Lung (tissue), 10 donors: ENCODE results near the gene POMZP3. TPM values are rescaled to one million over a fixed set of nuclear protein-coding genes. Genes with fewer than 3 reads are reported as not detected.
"Not testable (repeated sequence)": the region's sequence is repeated elsewhere in the genome, so short reads cannot be mapped to it uniquely, and the experiment has no call there.

Experiments used
- ATAC-seq: fragments of 200-7000 bp; cut with Tn5 transposase; one replicate; pipeline ENCODE4 v1.9.1; 2020; ENCODE audit warnings: moderate number of reproducible peaks; ENCODE audit not compliant: insufficient read depth, low FRiP score
- DNase-seq, 3 donors: peaks; one replicate each; pipeline ENCODE4 v3.0.0-alpha.2; 2013 to 2017
- H3K27ac ChIP-seq, 2 donors: one replicate each; pipeline ENCODE4 v1.5.1; 2013; ENCODE audit warnings: mild to moderate bottlenecking in 2 of 2, moderate library complexity in 2 of 2, control low read depth in 1 of 2, inconsistent platforms in 1 of 2, low read depth in 1 of 2, low read length in 1 of 2
- H3K27me3 ChIP-seq, 3 donors: one replicate each; pipeline ENCODE4 v1.5.1; 2013; ENCODE audit warnings: low read length in 2 of 3; ENCODE audit not compliant: control insufficient read depth in 3 of 3, insufficient read depth in 3 of 3
- H3K36me3 ChIP-seq, 4 donors: one replicate each; pipeline ENCODE4 v1.5.1; 2013; ENCODE audit warnings: low read length in 4 of 4, mild to moderate bottlenecking in 1 of 4, moderate library complexity in 1 of 4; ENCODE audit not compliant: control insufficient read depth in 4 of 4, insufficient read depth in 4 of 4
- H3K4me1 ChIP-seq, 5 donors: one replicate each; pipeline ENCODE4 v1.5.1; 2013; ENCODE audit warnings: low read length in 5 of 5, mild to moderate bottlenecking in 2 of 5, moderate library complexity in 1 of 5; ENCODE audit not compliant: control insufficient read depth in 5 of 5, insufficient read depth in 5 of 5
- H3K4me3 ChIP-seq: one replicate; pipeline ENCODE4 v1.5.1; 2013; ENCODE audit warnings: mild to moderate bottlenecking, control low read depth, moderate library complexity
- H3K9ac ChIP-seq, 2 donors: one replicate each; pipeline ENCODE4 v1.5.1; 2013; ENCODE audit warnings: low read length in 2 of 2, control low read depth in 1 of 2; ENCODE audit not compliant: insufficient read depth in 1 of 2
- H3K9me3 ChIP-seq, 4 donors: one replicate each; pipeline ENCODE4 v1.5.1; 2013; ENCODE audit warnings: low read length in 3 of 4, mild to moderate bottlenecking in 1 of 4, moderate library complexity in 1 of 4; ENCODE audit not compliant: control insufficient read depth in 4 of 4, insufficient read depth in 3 of 4
- WGBS, 2 donors: extraction: QIAGEN DNeasy Blood & Tissue Kit; methylation state at CpG; one replicate each; pipeline ENCODE4 v1.1.7; 2013; 5-methylcytosine and 5-hydroxymethylcytosine counted together
- polyA plus RNA-seq, 2 donors: library from polyadenylated mRNA; stranded (reverse); fragments of 200-250 nt; gene quantifications; one replicate each; pipeline ENCODE4 v1.2.1, GENCODE V29; 2013
- total RNA-seq, 2 donors: library from RNA; depleted of rRNA in 1 of 2; stranded (reverse); fragments of >200 nt in 1 of 2; gene quantifications; one replicate each; pipeline ENCODE4 v1.2.1, GENCODE V29; 2014 to 2021
- donor health status: Bipolar disorder and iron deficiency.
- donor health status: healthy.
- donor health status: DM: yes; HTN: yes; CAD: no.

Gene POMZP3
- total and polyA plus RNA-seq, 4 donors = 6.8 to 25.8 (median 9.7) TPM

DNA sequence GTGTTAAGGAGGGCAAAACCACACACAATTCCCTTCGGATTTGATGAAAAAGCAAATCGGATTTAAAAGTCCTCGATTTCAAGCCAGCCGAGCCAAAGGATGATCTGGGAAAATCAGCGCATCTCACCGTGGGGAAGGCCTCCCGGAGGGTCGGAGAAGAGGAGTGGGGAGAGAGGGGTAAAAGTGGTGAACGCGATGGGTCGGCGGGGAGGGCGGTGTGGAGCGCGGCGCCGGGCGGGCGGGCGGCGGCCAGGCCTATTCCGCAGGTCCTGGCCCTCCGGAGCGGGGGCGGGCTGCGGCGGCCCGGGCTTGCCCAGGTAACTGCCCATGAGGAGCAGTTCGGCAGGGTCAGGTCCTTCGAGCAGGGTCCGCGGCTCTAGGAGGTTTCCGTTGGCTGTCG is 498 bp downstream of the POMZP3 start:
- H3K27ac ChIP-seq = peak overlapping the region; percentile 67 to 84
- peak; percentile 7 to 24 (median 17) for DNase-seq

DNA sequence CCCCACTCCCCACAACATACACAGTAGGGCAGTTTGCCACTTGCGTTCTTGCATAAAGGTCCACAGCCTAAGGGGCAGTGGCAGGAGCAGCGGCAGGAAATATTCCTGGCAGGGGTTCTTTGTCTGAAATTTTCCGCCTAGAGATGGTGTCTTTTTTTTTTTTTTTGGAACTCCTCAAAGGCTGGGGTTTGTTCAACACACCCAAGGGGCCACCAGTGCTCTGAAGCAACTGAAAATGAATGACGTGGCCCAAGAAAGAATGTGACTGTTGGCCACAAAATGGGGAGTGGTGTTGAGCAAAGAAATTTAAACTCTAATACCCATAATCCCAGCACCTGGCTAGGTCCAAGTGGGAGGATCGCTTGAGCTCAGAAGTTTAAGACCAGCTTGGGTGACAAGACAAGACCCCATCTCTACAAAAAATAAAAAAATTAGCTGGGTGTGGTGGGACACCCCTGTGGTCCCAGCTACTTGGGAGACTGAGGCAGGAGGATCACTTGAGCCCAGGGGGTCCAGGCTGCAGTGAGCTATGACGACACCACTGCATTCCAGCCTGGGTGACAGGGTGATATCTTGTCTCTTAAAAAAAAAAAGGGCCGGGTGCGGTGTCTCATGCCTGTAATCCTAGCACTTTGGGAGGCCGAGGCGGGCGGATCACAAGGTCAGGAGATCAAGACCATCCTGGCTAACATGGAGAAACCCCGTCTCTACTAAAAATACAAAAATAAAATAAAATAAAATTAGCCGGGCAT is 7.5 kb downstream of the POMZP3 start:
- not testable (repeated sequence) for H3K4me3 ChIP-seq, H3K9me3 ChIP-seq, ATAC-seq, H3K4me1 ChIP-seq, H3K27ac ChIP-seq, H3K36me3 ChIP-seq, H3K9ac ChIP-seq, H3K27me3 ChIP-seq, DNase-seq
- WGBS, 2 donors = 74 to 88% methylated on average over 3 to 7 of the region's 13 CpGs

More for the DNA sequence above, 498 bp downstream of the POMZP3 start:
- not testable (repeated sequence) for H3K9me3 ChIP-seq, H3K27me3 ChIP-seq, H3K36me3 ChIP-seq, H3K4me1 ChIP-seq
- ATAC-seq = peak; percentile 35
- peak overlapping the region; percentile 52 for H3K4me3 ChIP-seq
- H3K9ac ChIP-seq = peak overlapping the region; percentile 37 to 56
- whole genome bisulfite sequencing, 2 donors = 1% methylated on average over 19 to 28 of the region's 34 CpGs

DNA sequence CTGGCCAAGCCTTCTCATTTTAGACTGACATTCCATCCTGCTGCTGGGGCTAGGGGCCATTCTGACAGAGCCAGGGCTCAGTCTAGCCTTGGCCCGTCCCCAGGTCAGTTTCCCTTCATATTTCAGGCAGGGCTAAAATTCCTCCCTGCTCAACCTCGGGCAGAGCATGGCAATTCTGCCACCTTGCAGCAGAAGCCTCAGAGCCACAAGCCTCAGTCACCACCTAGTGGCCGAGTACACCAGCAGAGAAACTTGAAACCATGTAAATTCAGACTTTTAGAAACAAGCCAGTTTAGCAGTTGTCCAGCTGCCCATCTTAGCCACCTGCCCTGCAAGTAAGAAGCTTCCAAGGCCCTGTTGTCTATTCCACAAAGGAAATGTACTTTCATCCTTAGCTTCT is 13.3 kb downstream of the POMZP3 start:
- not testable (repeated sequence) for H3K27me3 ChIP-seq, H3K27ac ChIP-seq, ATAC-seq, H3K9me3 ChIP-seq, H3K9ac ChIP-seq, H3K4me1 ChIP-seq, H3K36me3 ChIP-seq, H3K4me3 ChIP-seq
- WGBS, 2 donors = 19 to 29% methylated on average over 2 of the region's 3 CpGs
- peak in 2 of 3 donors; percentile 30 to 35 for DNase-seq

DNA sequence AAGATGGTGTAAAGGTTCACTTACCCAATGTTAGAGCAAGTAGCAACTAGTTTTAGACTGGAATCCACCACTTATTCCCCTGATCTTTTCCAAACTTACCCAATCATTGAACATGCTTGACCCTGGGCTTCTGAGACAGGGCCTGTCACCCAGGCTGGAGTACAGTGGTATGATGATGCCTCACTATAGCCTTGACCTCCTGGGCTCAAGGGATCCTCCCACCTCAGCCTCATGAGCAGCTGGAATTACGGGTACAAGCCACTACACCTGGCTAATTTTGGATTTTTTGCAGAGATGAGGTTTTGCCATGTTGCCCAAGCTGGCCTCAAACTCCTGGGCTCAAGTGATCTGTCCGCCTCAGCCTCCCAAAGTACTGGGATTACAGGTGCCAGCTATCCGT is 14.8 kb downstream of the POMZP3 start:
- H3K9me3 ChIP-seq = not testable (repeated sequence)
- peak; percentile 55 for ATAC-seq

DNA sequence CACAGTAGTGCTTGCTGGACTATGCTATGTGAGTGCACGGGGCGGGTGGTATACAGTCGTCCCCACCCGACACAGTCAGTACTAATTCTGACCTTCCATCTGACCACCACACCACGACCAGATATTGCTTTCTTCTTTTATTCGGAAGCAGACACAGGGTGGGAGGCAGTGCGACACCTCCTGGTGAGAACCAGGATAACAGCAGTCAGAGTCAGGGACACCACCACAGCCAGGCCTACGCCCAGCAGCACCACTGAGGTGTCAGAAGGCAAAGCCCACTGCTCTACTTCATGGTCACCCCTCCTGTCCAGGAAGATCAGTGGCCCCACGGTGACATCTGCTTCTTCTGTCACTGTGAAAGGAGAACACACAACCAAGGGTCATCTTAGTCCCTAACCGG is 17.2 kb downstream of the POMZP3 start:
- ATAC-seq, H3K9me3 ChIP-seq: not testable (repeated sequence)

More for the DNA sequence above, 14.8 kb downstream of the POMZP3 start:
- no CpG with 5 or more reads among the region's 3 CpGs for WGBS, 2 donors
- H3K9ac ChIP-seq, H3K36me3 ChIP-seq, H3K27me3 ChIP-seq, DNase-seq, H3K27ac ChIP-seq, H3K4me3 ChIP-seq, H3K4me1 ChIP-seq: not testable (repeated sequence)

DNA sequence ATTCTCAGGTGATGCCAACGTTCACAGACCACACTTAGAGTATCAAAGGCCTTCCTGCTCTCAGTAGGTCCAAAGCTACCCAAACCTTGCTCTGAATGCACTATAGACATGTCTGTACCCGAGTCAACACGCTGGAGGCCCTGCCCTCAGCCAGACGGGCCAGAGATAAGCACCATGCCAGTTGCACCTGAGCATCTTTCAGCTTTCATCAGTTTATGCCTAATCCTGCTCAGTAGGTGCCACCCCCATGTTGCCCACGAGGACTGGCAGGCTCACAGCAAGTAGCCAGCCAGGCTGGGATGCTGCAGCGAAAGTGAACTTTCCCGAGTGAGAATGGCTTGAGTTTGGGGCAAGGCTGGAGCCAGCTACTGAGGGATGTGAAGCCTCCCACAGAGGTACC is 18.6 kb downstream of the POMZP3 start:
- H3K4me1 ChIP-seq, H3K4me3 ChIP-seq, H3K9me3 ChIP-seq, ATAC-seq, DNase-seq, H3K36me3 ChIP-seq, H3K27me3 ChIP-seq, H3K9ac ChIP-seq: not testable (repeated sequence)
- 82 to 91% methylated on average over 6 of the region's 7 CpGs for WGBS, 2 donors
- peak overlapping the region in 1 of 2 donors; percentile 11 for H3K27ac ChIP-seq

More for the DNA sequence above, 17.2 kb downstream of the POMZP3 start:
- H3K36me3 ChIP-seq, DNase-seq, H3K4me1 ChIP-seq, H3K27me3 ChIP-seq, H3K9ac ChIP-seq, H3K27ac ChIP-seq, H3K4me3 ChIP-seq: not testable (repeated sequence)
- 80% methylated on average over 2 of the region's 10 CpGs for WGBS, 2 donors

DNA sequence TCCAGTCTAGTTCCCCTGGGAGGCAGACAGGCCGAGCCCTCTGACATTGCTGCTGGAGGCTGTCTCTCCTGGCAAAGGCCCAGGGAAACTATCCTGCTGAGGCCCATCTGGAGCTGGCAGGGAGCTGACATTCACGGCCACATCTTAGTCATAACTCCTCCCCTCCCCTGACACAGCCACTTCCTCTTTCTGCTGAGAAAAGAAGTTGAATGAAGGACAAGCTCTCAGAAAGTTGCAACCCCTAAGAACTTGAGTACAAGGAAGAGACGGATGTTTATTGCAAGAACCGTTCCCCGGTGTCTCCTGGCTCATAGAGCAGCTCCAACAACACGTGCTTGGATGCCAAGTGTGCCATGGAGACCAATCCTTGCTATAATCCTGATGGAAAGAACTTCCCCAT is 21.1 kb downstream of the POMZP3 start:
- peak; percentile 92 for ATAC-seq
- not testable (repeated sequence) for H3K4me1 ChIP-seq, H3K9me3 ChIP-seq, H3K9ac ChIP-seq, H3K4me3 ChIP-seq, H3K27me3 ChIP-seq, H3K36me3 ChIP-seq
- DNase-seq = peak; percentile 75 to 82 (median 80)
- WGBS, 2 donors = 0 to 1% methylated on average over 5 of the region's 6 CpGs
- H3K27ac ChIP-seq = peak overlapping the region in 1 of 2 donors; percentile 31

DNA sequence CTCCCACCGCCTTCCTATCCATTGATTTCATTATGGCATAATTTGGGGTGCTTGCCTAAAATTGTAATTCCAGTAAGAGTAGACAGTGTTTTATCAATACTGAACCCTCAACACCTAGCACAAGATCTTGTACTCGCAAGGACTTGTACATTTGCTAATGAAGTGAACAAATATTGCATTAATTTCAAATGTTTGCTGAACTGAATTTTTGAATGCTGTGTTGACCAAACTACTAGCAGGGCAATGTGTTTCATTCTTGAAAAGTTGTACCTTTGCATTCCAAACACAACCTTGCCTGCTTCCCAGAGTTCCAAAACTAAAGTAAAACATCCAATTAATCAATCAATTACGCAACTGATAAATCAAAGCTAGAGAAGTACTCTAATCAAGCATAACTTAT is 26.4 kb downstream of the POMZP3 start:
- not testable (repeated sequence) for ATAC-seq

More for the DNA sequence above, 26.4 kb downstream of the POMZP3 start:
- not testable (repeated sequence) for H3K9ac ChIP-seq, H3K27me3 ChIP-seq, H3K36me3 ChIP-seq, H3K9me3 ChIP-seq, H3K4me3 ChIP-seq, DNase-seq, H3K27ac ChIP-seq, H3K4me1 ChIP-seq
- 78 to 86% methylated on average over 3 of the region's 3 CpGs for whole genome bisulfite sequencing, 2 donors
